ENCODE measurements around the gene LINGO1. TPM values are rescaled to one million over a fixed set of nuclear protein-coding genes. Genes with fewer than 3 reads are reported as not detected.
A peak's percentile ranks its signal among the peaks of the same experiment; 100 is the strongest.

Gene LINGO1, protein sequence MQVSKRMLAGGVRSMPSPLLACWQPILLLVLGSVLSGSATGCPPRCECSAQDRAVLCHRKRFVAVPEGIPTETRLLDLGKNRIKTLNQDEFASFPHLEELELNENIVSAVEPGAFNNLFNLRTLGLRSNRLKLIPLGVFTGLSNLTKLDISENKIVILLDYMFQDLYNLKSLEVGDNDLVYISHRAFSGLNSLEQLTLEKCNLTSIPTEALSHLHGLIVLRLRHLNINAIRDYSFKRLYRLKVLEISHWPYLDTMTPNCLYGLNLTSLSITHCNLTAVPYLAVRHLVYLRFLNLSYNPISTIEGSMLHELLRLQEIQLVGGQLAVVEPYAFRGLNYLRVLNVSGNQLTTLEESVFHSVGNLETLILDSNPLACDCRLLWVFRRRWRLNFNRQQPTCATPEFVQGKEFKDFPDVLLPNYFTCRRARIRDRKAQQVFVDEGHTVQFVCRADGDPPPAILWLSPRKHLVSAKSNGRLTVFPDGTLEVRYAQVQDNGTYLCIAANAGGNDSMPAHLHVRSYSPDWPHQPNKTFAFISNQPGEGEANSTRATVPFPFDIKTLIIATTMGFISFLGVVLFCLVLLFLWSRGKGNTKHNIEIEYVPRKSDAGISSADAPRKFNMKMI
- not detected for total RNA-seq

DNA sequence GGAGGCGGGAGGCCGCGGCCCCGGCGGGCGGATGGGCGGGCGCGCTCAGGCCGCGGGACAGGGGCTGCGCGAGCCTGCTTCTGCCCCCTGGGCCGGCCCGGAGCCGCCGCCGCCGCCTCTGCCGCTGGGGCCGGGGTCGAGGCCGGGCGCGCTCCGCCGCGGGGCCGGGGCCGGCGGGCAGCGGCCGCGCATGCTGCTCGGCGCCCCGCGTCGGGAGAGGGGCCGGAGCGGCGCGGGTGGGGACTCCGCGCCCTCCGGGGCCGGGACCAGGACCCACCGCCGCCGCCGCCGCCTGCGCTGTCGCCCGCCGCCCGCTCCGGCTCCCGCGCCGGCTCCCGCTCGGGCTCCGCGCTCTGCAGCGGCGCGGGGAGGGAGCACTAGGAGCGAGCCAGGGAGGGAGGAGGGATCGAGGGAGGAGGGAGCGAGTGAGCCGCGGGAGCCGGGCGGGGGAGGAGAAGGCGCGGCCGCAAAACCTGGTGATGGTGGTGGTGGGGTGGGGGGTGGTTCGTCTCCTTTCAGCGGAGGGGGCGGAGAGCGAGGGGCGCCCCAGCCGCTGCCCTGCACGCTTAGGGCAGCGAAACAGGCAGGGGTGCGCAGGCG is at the start of gene LINGO1:
Gene LINGO1 (minus strand): TSS at position 379 of the 600 bp plus-strand sequence. CDS start 597 bp downstream, outside the sequence.
- CTCF ChIA-PET, result interaction anchor here (0.6 to 4.4 kb wide), 13 partner anchors 8 to 265 kb away, joined by 3 to 34 read pairs (median 4); no protein-coding TSS in a partner anchor
- DNase-seq, result no peak
- POLR2A ChIA-PET, result no interaction called here
- intact Hi-C loops (cut with micrococcal nuclease), result no loop called here
- Mint-ChIP-seq H3K4me1 (ENCODE audit: low read depth) (peaks cover 8% of the 10 kb centered on the region), H3K27ac (no peak within 1 kb of the TSS), H3K9me3 (no peaks in the 10 kb centered on the region), H3K4me3 (peak within 1 kb of the TSS; percentile 29), H3K36me3 (no peaks in the 10 kb centered on the region), H3K27me3 (peaks cover 32% of the 10 kb centered on the region)

GRCh38 chr15:77681362-77681761 is 48.6 kb upstream of the LINGO1 start:
- no peak overlapping the region for H3K27ac Mint-ChIP-seq
- ChIA-PET POLR2A (no interaction called here), CTCF (no interaction called here)
- DNase-seq, result no peak
- no peaks in the 10 kb centered on the region for H3K36me3 Mint-ChIP-seq
- intact Hi-C loops (cut with micrococcal nuclease), result no loop called here
- peaks cover 9% of the 10 kb centered on the region for H3K27me3 Mint-ChIP-seq
- no peak overlapping the region for H3K4me3 Mint-ChIP-seq
- no peaks in the 10 kb centered on the region for H3K4me1 Mint-ChIP-seq (ENCODE audit: low read depth)
- no peaks in the 10 kb centered on the region for H3K9me3 Mint-ChIP-seq

- CTCF ChIA-PET, result no interaction called here
- intact Hi-C loops (cut with micrococcal nuclease), result no loop called here
- POLR2A ChIA-PET, result no interaction called here
- H3K4me3 Mint-ChIP-seq, result no peak overlapping the region
- no peak overlapping the region for H3K27ac Mint-ChIP-seq
- H3K36me3 Mint-ChIP-seq, result no peaks in the 10 kb centered on the region
- peaks cover 3% of the 10 kb centered on the region for H3K27me3 Mint-ChIP-seq
- H3K4me1 Mint-ChIP-seq (ENCODE audit: low read depth), result no peaks in the 10 kb centered on the region
- H3K9me3 Mint-ChIP-seq, result no peaks in the 10 kb centered on the region
- DNase-seq, result no peak
Observed at GRCh38 chr15:77676569-77677375, 44.1 kb upstream of the LINGO1 start.

GRCh38 chr15:77675806-77676415 is 43.2 kb upstream of the LINGO1 start:
- Mint-ChIP-seq H3K36me3 (no peaks in the 10 kb centered on the region), H3K9me3 (no peaks in the 10 kb centered on the region), H3K27me3 (peaks cover 1% of the 10 kb centered on the region), H3K4me3 (no peak overlapping the region), H3K4me1 (ENCODE audit: low read depth) (no peaks in the 10 kb centered on the region), H3K27ac (no peak overlapping the region)
- intact Hi-C loops (cut with micrococcal nuclease), result no loop called here
- POLR2A ChIA-PET, result no interaction called here
- CTCF ChIA-PET, result no interaction called here
- DNase-seq, result no peak

DNA sequence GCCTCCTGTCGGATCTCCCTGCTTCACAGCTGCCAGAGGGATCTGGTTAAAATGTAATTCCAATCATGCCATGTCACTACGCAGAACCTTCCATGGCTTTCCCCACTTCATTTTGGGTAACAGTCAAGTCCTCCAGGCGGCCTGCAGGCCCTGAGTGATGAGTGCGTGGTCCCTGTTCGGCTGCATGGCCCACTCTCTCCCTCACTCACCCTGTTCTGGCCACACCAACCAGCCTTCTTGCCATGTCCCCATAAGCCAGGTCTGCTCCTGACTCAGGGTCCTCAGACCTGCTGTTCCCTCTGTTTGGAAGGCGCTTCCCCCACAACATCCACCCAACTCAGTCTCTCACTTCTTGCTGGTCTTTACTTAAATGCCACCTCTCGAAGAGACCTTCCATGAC is 41.6 kb upstream of the LINGO1 start:
- ChIA-PET CTCF (no interaction called here), POLR2A (no interaction called here)
- H3K27me3 Mint-ChIP-seq, result peaks cover 4% of the 10 kb centered on the region
- no peak overlapping the region for H3K4me3 Mint-ChIP-seq
- no peaks in the 10 kb centered on the region for H3K36me3 Mint-ChIP-seq
- DNase-seq, result no peak
- no peaks in the 10 kb centered on the region for H3K9me3 Mint-ChIP-seq
- intact Hi-C loops (cut with micrococcal nuclease), result no loop called here
- H3K27ac Mint-ChIP-seq, result no peak overlapping the region
- H3K4me1 Mint-ChIP-seq (ENCODE audit: low read depth), result no peaks in the 10 kb centered on the region

DNA sequence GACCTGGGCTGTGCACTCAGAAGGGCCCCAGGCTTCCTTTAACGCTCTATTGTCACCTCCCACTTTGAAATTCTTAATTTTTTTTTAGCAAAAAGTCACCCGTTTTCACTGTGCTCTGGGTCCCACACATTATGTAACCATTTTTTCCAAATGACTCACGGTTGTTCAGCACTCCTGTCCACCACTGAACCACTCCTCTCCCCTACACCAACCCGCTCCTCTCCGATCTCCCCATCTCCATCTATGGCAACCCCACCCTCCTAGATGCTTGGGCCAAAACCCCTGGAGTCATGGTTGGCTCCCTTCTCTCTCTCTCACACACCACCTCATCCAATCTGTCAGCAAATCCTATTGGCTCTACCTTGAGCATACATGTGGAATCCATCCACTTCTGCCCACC is 41.2 kb upstream of the LINGO1 start:
- CTCF ChIA-PET, result no interaction called here
- no peak overlapping the region for H3K27ac Mint-ChIP-seq
- H3K9me3 Mint-ChIP-seq, result no peaks in the 10 kb centered on the region
- H3K36me3 Mint-ChIP-seq, result no peaks in the 10 kb centered on the region
- H3K4me3 Mint-ChIP-seq, result no peak overlapping the region
- POLR2A ChIA-PET, result no interaction called here
- intact Hi-C loops (cut with micrococcal nuclease), result no loop called here
- peaks cover 4% of the 10 kb centered on the region for H3K27me3 Mint-ChIP-seq
- no peaks in the 10 kb centered on the region for H3K4me1 Mint-ChIP-seq (ENCODE audit: low read depth)
- no peak for DNase-seq

DNA sequence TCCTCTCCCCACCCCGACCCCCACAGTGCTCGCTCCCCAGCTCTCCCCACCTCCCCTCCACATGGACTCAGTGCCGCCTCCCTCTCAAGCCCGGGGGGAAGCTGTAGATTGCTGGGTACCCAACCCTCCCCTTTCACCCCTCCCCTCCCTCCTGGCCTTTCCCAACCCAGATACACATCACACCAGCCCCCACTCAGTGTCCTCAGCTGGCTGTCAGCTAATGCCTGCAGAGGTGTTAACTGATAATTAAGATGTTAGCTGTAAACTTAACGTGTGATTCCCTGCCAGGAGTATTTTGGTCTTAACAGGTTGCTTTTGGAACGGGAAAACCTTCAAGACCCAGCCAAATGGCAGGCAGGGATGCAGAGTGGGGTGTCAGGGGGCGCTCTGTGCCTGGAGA is 39.4 kb upstream of the LINGO1 start:
- ChIA-PET POLR2A (no interaction called here), CTCF (no interaction called here)
- DNase-seq, result no peak
- intact Hi-C loops (cut with micrococcal nuclease), result no loop called here
- no peak overlapping the region for H3K4me3 Mint-ChIP-seq
- no peaks in the 10 kb centered on the region for H3K4me1 Mint-ChIP-seq (ENCODE audit: low read depth)
- H3K9me3 Mint-ChIP-seq, result no peaks in the 10 kb centered on the region
- peaks cover 3% of the 10 kb centered on the region for H3K27me3 Mint-ChIP-seq
- no peaks in the 10 kb centered on the region for H3K36me3 Mint-ChIP-seq
- no peak overlapping the region for H3K27ac Mint-ChIP-seq

GRCh38 chr15:77671362-77672056 is 38.8 kb upstream of the LINGO1 start:
- intact Hi-C loops (cut with micrococcal nuclease), result no loop called here
- Mint-ChIP-seq H3K4me3 (no peak overlapping the region), H3K4me1 (ENCODE audit: low read depth) (no peaks in the 10 kb centered on the region), H3K9me3 (no peaks in the 10 kb centered on the region), H3K27me3 (peaks cover 3% of the 10 kb centered on the region), H3K27ac (no peak overlapping the region), H3K36me3 (no peaks in the 10 kb centered on the region)
- DNase-seq, result no peak
- ChIA-PET POLR2A (no interaction called here), CTCF (no interaction called here)

GRCh38 chr15:77670558-77671361 is 38.0 kb upstream of the LINGO1 start:
- intact Hi-C loops (cut with micrococcal nuclease), result no loop called here
- H3K4me3 Mint-ChIP-seq, result no peak overlapping the region
- no peak overlapping the region for H3K27ac Mint-ChIP-seq
- peaks cover 3% of the 10 kb centered on the region for H3K27me3 Mint-ChIP-seq
- POLR2A ChIA-PET, result no interaction called here
- no peaks in the 10 kb centered on the region for H3K4me1 Mint-ChIP-seq (ENCODE audit: low read depth)
- H3K36me3 Mint-ChIP-seq, result no peaks in the 10 kb centered on the region
- CTCF ChIA-PET, result no interaction called here
- no peaks in the 10 kb centered on the region for H3K9me3 Mint-ChIP-seq
- no peak for DNase-seq

GRCh38 chr15:77669896-77670295 is 37.2 kb upstream of the LINGO1 start:
- ChIA-PET CTCF (no interaction called here), POLR2A (no interaction called here)
- no peak overlapping the region for H3K4me3 Mint-ChIP-seq
- H3K27me3 Mint-ChIP-seq, result peaks cover 3% of the 10 kb centered on the region
- no peaks in the 10 kb centered on the region for H3K9me3 Mint-ChIP-seq
- no peak for DNase-seq
- H3K27ac Mint-ChIP-seq, result no peak overlapping the region
- no peaks in the 10 kb centered on the region for H3K36me3 Mint-ChIP-seq
- H3K4me1 Mint-ChIP-seq (ENCODE audit: low read depth), result no peaks in the 10 kb centered on the region
- intact Hi-C loops (cut with micrococcal nuclease), result no loop called here

Data from activated CD4-positive, alpha-beta memory T cell treated with anti-CD3 and anti-CD28 coated beads for 36 hours (primary cell).